NCI-H1092 (cell line): ENCODE data around the gene PIP5K1B.
"Not testable (repeated sequence)": the region's sequence is repeated elsewhere in the genome, so short reads cannot be mapped to it uniquely, and the experiment has no call there.

Experiments used
- DNase-seq: peaks from one replicate; lab custom pipeline; 2025; lab: John Stamatoyannopoulos, UW

Gene PIP5K1B

GRCh38 chr9:68955330-68955729 lies 250.3 kb downstream of the PIP5K1B start:
- DNase-seq: no peak

GRCh38 chr9:68957479-68957878 lies 252.4 kb downstream of the PIP5K1B start:
- no peak for DNase-seq

GRCh38 chr9:68961587-68961986 lies 256.5 kb downstream of the PIP5K1B start:
- DNase-seq: no peak

GRCh38 chr9:68963416-68963815 lies 258.4 kb downstream of the PIP5K1B start:
- DNase-seq: no peak

- no peak for DNase-seq
Observed at GRCh38 chr9:68964102-68964541, 259.1 kb downstream of the PIP5K1B start.

GRCh38 chr9:68964765-68965164 lies 259.7 kb downstream of the PIP5K1B start:
- no peak for DNase-seq

GRCh38 chr9:68966496-68966944 lies 261.5 kb downstream of the PIP5K1B start:
- no peak for DNase-seq

- no peak for DNase-seq
Observed at GRCh38 chr9:68967800-68968199, 262.8 kb downstream of the PIP5K1B start.

GRCh38 chr9:68969538-68969937 lies 264.5 kb downstream of the PIP5K1B start:
- DNase-seq: no peak

GRCh38 chr9:68970151-68970550 lies 265.1 kb downstream of the PIP5K1B start:
- peak; percentile 68 for DNase-seq

- no peak for DNase-seq
Observed at GRCh38 chr9:68973619-68974018, 268.6 kb downstream of the PIP5K1B start.

GRCh38 chr9:68974431-68974830 lies 269.4 kb downstream of the PIP5K1B start:
- no peak for DNase-seq

GRCh38 chr9:68974901-68975300 lies 269.9 kb downstream of the PIP5K1B start:
- no peak for DNase-seq

- DNase-seq: no peak
Observed at GRCh38 chr9:68975365-68976043, 270.5 kb downstream of the PIP5K1B start.

GRCh38 chr9:68978066-68978465 lies 273.0 kb downstream of the PIP5K1B start:
- no peak for DNase-seq

- DNase-seq: no peak
Observed at GRCh38 chr9:68978501-68978900, 273.5 kb downstream of the PIP5K1B start.

- DNase-seq: no peak
Observed at GRCh38 chr9:68979538-68980314, 274.7 kb downstream of the PIP5K1B start.

- no peak for DNase-seq
Observed at GRCh38 chr9:68980341-68980914, 275.4 kb downstream of the PIP5K1B start.

GRCh38 chr9:68981789-68982188 lies 276.7 kb downstream of the PIP5K1B start:
- DNase-seq: no peak

GRCh38 chr9:68983008-68983411 lies 278.0 kb downstream of the PIP5K1B start:
- no peak for DNase-seq

GRCh38 chr9:68983522-68984424 lies 278.7 kb downstream of the PIP5K1B start:
- DNase-seq: no peak

GRCh38 chr9:68986949-68987348 lies 281.9 kb downstream of the PIP5K1B start:
- not testable (repeated sequence) for DNase-seq
